Activated naive CD4-positive, alpha-beta T cell treated with anti-CD3 and anti-CD28 coated beads for 36 hours (primary cell): ENCODE measurements around the gene SSU72. TPM values are rescaled to one million over a fixed set of nuclear protein-coding genes. Genes with fewer than 3 reads are reported as not detected.

Experiments
- CTCF ChIA-PET: fragments of 350-600 bp; sonication (Branson Sonifier 250); formaldehyde crosslinking; loops from one replicate; lab custom pipeline; 2021; ENCODE audit warnings: antibody characterized with exemption; lab: Charles Lee
- DNase-seq: peaks from one replicate; pipeline ENCODE4 v3.0.0-alpha.2; 2020
- H3K27ac Mint-ChIP-seq: one replicate; pipeline ENCODE4 v1.8.0; 2021; ENCODE audit warnings: mild to moderate bottlenecking, mixed read lengths
- H3K27me3 Mint-ChIP-seq: one replicate; pipeline ENCODE4 v1.8.0; 2021; ENCODE audit warnings: low read depth, mixed read lengths
- H3K36me3 Mint-ChIP-seq: one replicate; pipeline ENCODE4 v1.8.0; 2021; ENCODE audit warnings: low read depth, mixed read lengths
- H3K4me1 Mint-ChIP-seq: one replicate; pipeline ENCODE4 v1.8.0; 2021; ENCODE audit warnings: low read depth, mixed read lengths
- H3K4me3 Mint-ChIP-seq: one replicate; pipeline ENCODE4 v1.8.0; 2021; ENCODE audit warnings: mild to moderate bottlenecking, moderate library complexity, mixed read lengths
- H3K9me3 Mint-ChIP-seq: one replicate; pipeline ENCODE4 v1.8.0; 2021; ENCODE audit warnings: mixed read lengths
- intact Hi-C: fragments of 100-400 bp; cut with micrococcal nuclease; formaldehyde crosslinking; loops from one replicate; pipeline ENCODE4 v1.15.1; 2023
- total RNA-seq, 2 experiments: library from RNA; stranded (reverse); gene quantifications; one replicate each; pipeline ENCODE4 v1.2.3, GENCODE V29; 2021

Gene SSU72
- total RNA-seq, 2 experiments from 2014 or later = 91.6 to 95.9 TPM

DNA sequence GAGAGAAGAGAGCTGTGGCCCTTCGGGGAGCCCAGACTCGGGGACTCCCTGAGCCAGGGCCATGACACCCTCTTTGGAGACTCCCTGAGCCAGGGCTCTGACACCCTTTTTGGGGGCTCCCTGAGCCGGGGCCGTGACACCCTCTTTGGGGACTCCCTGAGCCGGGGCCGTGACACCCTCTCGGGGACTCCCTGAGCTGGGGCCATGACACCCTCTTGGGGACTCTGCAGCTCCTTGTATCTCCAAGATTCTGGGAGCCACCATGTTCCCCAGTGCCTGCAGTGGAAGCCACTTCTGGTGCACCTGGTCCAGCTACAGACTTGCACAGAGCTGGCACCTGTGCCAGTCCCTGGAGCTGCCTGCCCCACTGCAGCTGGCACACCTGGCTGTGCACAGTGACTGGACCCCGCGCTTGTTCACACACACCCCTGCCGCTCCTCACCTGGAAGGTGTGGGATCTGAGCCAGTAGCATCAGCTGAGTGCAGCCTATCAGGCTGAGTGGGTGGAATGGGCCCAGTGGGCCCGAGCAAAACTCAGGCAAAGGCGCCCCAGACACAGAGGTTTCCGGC, 3.8 kb upstream of the SSU72 start:
- H3K27ac Mint-ChIP-seq = no peak overlapping the region
- intact Hi-C loops = loop anchor here (5.0 kb wide), 1 partner anchor 329 kb away; no protein-coding TSS in a partner anchor
- H3K4me1 Mint-ChIP-seq = peaks cover 16% of the 10 kb centered on the region
- no peak for DNase-seq
- CTCF ChIA-PET = interaction anchor here (0.7 kb wide), 1 partner anchor 16 kb away, joined by 3 read pairs; no protein-coding TSS in a partner anchor
- no peaks in the 10 kb centered on the region for H3K9me3 Mint-ChIP-seq
- no peak overlapping the region for H3K4me3 Mint-ChIP-seq
- H3K36me3 Mint-ChIP-seq = peaks cover 5% of the 10 kb centered on the region
- H3K27me3 Mint-ChIP-seq = no peaks in the 10 kb centered on the region

- no peak overlapping the region for H3K27ac Mint-ChIP-seq
- no peak overlapping the region for H3K4me3 Mint-ChIP-seq
- H3K27me3 Mint-ChIP-seq = no peaks in the 10 kb centered on the region
- peaks cover 7% of the 10 kb centered on the region for H3K36me3 Mint-ChIP-seq
- H3K4me1 Mint-ChIP-seq = peaks cover 24% of the 10 kb centered on the region
- H3K9me3 Mint-ChIP-seq = no peaks in the 10 kb centered on the region
- intact Hi-C loops = loop anchor here (5.0 kb wide), 1 partner anchor 330 kb away; no protein-coding TSS in a partner anchor
- CTCF ChIA-PET = no interaction called here
- DNase-seq = no peak
Measured at GRCh38 chr1:1577367-1578011, 2.8 kb upstream of the SSU72 start.

DNA sequence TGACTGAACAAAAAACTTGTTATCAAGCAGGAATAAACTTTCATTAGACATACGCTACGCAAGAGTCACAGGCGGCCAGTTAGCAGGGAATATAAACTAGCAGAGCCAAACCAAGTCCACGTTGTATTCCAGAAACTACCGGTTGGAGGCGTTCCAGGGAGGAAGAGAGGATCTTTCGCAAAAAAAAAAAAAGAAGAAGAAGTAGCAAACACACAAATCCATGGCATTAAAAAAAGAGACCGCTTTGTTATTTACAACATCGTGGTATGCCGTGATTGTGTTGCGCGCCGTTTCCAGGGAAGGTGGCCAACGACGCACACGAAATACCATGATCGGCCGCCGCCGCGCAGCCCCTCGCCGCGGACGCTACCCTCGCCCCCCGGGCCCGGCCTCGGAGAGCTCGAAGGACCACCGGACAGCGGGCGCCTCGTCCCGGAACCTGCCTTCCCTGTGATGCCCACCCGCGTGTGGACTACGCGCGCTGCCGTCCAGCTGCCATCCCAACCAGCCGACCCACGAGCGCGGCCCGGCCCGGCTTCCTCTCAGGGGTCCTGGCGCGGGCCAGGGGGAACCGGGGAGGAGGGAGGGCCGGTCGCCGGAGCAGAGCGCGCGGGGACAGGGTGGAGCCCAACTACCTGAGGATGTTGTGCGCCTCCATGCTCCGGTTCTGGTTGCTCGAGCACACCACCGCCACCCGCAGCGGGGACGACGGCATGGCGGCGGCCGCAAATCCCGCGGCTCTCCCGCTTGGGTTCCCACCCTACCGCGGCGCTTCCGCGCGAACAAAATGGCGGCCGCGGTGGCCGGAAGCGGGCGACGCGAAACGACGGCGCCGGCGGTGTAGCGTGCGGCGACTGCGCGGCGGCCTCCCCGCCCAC, 581 bp downstream of the SSU72 start:
- Mint-ChIP-seq H3K4me1 (peaks cover 50% of the 10 kb centered on the region), H3K27ac (peak overlapping the region; percentile 96), H3K9me3 (no peaks in the 10 kb centered on the region), H3K36me3 (peaks cover 24% of the 10 kb centered on the region), H3K27me3 (no peaks in the 10 kb centered on the region), H3K4me3 (peak overlapping the region; percentile 88)
- DNase-seq = peak; percentile 69
- intact Hi-C loops = loop anchor here (1.0 to 2.0 kb wide), 7 partner anchors 23 to 199 kb away; partner anchors contain the start of genes ATAD3B, AURKAIP1, CCNL2 and CDK11B
- CTCF ChIA-PET = no interaction called here

DNA sequence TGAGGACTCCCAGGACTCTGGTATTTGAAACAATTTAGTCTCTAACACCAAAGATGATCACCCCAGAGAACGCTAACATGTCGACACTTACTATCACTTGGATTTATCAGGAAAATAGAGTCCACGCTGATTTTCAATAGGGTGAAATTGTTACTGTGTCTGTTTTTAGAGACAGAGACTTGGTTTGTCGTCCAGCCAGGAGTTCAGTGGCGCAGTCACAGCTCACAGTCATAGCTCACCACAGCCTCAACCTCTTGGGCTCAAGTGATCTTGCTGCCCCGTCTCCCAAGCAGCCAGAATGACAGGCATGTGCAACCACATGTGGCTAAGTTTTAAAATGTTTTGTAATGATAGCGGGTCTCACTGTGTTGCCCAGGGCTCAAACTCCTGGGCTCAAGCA, 5.3 kb downstream of the SSU72 start:
- Mint-ChIP-seq H3K4me3 (no peak overlapping the region), H3K27me3 (no peaks in the 10 kb centered on the region), H3K9me3 (no peaks in the 10 kb centered on the region), H3K36me3 (peaks cover 35% of the 10 kb centered on the region), H3K27ac (no peak overlapping the region), H3K4me1 (peaks cover 54% of the 10 kb centered on the region)
- CTCF ChIA-PET = no interaction called here
- intact Hi-C loops = no loop called here
- no peak for DNase-seq

DNA sequence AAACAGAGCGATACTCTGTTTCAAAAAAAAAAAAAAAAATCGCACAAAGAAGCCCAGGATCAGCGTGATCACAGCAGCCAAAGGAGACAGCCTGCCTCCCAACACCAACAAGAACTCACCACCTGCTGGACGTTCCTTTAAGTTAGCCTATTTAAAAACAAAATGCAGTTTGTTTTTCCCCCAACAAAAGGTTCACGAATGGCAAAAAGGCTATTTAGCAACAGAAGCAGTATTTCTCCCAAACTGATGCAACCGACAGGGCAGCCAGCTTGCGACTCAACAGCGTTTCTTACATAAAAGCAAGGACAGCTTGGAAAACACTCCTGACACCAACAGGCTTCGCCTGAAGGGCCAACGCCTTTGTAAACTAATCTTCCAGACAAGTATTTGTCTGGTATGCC, 6.8 kb downstream of the SSU72 start:
- no peak for DNase-seq
- H3K36me3 Mint-ChIP-seq = peaks cover 31% of the 10 kb centered on the region
- intact Hi-C loops = no loop called here
- no peak overlapping the region for H3K4me3 Mint-ChIP-seq
- peaks cover 46% of the 10 kb centered on the region for H3K4me1 Mint-ChIP-seq
- CTCF ChIA-PET = interaction anchor here (0.7 kb wide), 1 partner anchor 63 kb away, joined by 3 read pairs; no protein-coding TSS in a partner anchor
- H3K27me3 Mint-ChIP-seq = no peaks in the 10 kb centered on the region
- H3K9me3 Mint-ChIP-seq = no peaks in the 10 kb centered on the region
- H3K27ac Mint-ChIP-seq = no peak overlapping the region

- CTCF ChIA-PET = no interaction called here
- Mint-ChIP-seq H3K4me3 (no peak overlapping the region), H3K9me3 (no peaks in the 10 kb centered on the region), H3K4me1 (peaks cover 40% of the 10 kb centered on the region), H3K36me3 (peaks cover 33% of the 10 kb centered on the region), H3K27ac (peak overlapping the region; percentile 24), H3K27me3 (no peaks in the 10 kb centered on the region)
- DNase-seq = no peak
- intact Hi-C loops = no loop called here
Measured at GRCh38 chr1:1567152-1567875, 7.3 kb downstream of the SSU72 start.

DNA sequence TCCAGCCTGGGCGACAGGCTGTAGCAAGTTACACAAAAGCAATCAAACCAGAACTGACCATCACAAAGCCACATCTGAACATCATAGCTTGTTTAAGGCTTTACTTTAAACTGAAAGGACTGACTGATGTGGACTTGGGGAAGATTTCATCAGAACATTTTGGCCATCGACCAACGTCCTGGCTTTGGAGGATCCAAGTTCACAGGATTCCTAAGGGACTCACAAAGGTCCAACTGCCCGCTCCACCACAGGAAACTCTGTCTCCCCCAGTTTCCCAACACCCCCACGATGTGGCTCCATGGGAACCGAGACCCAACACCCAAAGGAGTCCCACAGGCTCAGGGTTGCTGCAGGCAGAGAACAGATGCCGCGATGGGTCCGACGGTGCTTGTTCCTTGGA, 9.3 kb downstream of the SSU72 start:
- Mint-ChIP-seq H3K36me3 (peaks cover 36% of the 10 kb centered on the region), H3K4me1 (peaks cover 29% of the 10 kb centered on the region), H3K9me3 (no peaks in the 10 kb centered on the region), H3K4me3 (no peak overlapping the region), H3K27me3 (no peaks in the 10 kb centered on the region), H3K27ac (no peak overlapping the region)
- intact Hi-C loops = no loop called here
- no peak for DNase-seq
- CTCF ChIA-PET = interaction anchor here (1.2 kb wide), 1 partner anchor 13 kb away, joined by 3 read pairs; no protein-coding TSS in a partner anchor

DNA sequence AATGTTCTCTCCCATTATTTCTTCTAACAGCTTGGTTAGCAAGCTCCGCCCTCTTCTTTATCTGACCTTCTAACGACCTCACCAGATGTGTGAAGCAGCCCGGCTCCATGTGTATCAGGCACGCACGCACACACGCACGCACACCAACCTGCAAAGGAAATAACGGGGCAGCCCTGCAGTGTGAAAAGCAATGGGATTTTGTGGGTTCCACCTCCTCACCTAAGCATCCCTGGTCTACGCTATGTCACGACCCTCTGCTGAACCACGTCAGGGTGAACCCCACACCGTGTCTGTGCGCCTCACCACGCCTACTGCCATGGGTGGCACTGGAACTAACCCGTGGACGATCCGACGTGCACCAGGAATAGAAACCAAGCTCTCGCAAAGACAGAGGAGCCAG, 10.4 kb downstream of the SSU72 start:
- Mint-ChIP-seq H3K27ac (no peak overlapping the region), H3K36me3 (peaks cover 29% of the 10 kb centered on the region), H3K27me3 (no peaks in the 10 kb centered on the region), H3K4me3 (no peak overlapping the region), H3K9me3 (no peaks in the 10 kb centered on the region), H3K4me1 (peaks cover 18% of the 10 kb centered on the region)
- DNase-seq = no peak
- intact Hi-C loops = no loop called here
- CTCF ChIA-PET = interaction anchor here (1.2 kb wide), 1 partner anchor 12 kb away, joined by 3 read pairs; no protein-coding TSS in a partner anchor

DNA sequence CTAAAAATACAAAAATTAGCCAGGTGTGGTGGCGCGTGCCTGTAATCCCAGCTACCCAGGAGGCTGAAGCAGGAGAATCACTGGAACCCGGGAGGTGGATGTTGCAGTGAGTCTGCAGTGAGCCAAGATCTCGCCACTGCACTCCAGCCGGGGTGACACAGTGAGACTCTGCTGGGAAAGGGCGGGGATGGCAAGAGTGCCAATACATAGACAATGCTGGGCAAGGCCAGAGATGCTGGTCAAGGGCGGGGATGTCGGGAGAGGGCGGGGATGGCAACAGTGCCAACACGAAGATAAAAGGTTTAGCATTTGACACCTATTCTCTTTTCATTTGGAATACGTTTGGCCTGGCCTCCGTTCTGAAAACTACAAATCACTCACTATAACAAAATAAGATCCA, 11.0 kb downstream of the SSU72 start:
- no peak for DNase-seq
- CTCF ChIA-PET = no interaction called here
- Mint-ChIP-seq H3K27me3 (no peaks in the 10 kb centered on the region), H3K27ac (no peak overlapping the region), H3K4me1 (peaks cover 16% of the 10 kb centered on the region), H3K36me3 (peaks cover 27% of the 10 kb centered on the region), H3K4me3 (no peak overlapping the region), H3K9me3 (no peaks in the 10 kb centered on the region)
- intact Hi-C loops = no loop called here

GRCh38 chr1:1562556-1563195, 12.0 kb downstream of the SSU72 start:
- H3K36me3 Mint-ChIP-seq = peaks cover 27% of the 10 kb centered on the region
- H3K9me3 Mint-ChIP-seq = no peaks in the 10 kb centered on the region
- CTCF ChIA-PET = no interaction called here
- H3K27ac Mint-ChIP-seq = no peak overlapping the region
- H3K27me3 Mint-ChIP-seq = no peaks in the 10 kb centered on the region
- no peak for DNase-seq
- peaks cover 9% of the 10 kb centered on the region for H3K4me1 Mint-ChIP-seq
- intact Hi-C loops = no loop called here
- H3K4me3 Mint-ChIP-seq = no peak overlapping the region

- no peak overlapping the region for H3K4me3 Mint-ChIP-seq
- no peaks in the 10 kb centered on the region for H3K9me3 Mint-ChIP-seq
- CTCF ChIA-PET = no interaction called here
- no peak for DNase-seq
- peaks cover 24% of the 10 kb centered on the region for H3K36me3 Mint-ChIP-seq
- H3K4me1 Mint-ChIP-seq = peaks cover 2% of the 10 kb centered on the region
- no peak overlapping the region for H3K27ac Mint-ChIP-seq
- no peaks in the 10 kb centered on the region for H3K27me3 Mint-ChIP-seq
- intact Hi-C loops = no loop called here
Measured at GRCh38 chr1:1561801-1562470, 12.7 kb downstream of the SSU72 start.
